GM21528 (cell line): Measurements from ENCODE around the gene PTPRD.
"Not testable (repeated sequence)": the region's sequence is repeated elsewhere in the genome, so short reads cannot be mapped to it uniquely, and the experiment has no call there.

Experiments used
- ATAC-seq: cut with Tn5 transposase; IDR thresholded peaks from one replicate; pipeline ENCODE4 v1.9.1; 2021; ENCODE audit warnings: mild to moderate bottlenecking, moderate library complexity; ENCODE audit not compliant: unreplicated experiment, low FRiP score

PTPRD gene

GRCh38 chr9:10488937-10489336 is 123.9 kb downstream of the PTPRD start:
- ATAC-seq = no peak

- ATAC-seq = no peak
These were observed 133.6 kb downstream of the PTPRD start for GRCh38 chr9:10479172-10479571.

GRCh38 chr9:10449201-10449617 is 163.6 kb downstream of the PTPRD start:
- not testable (repeated sequence) for ATAC-seq

- no peak for ATAC-seq
These were observed 165.8 kb downstream of the PTPRD start for GRCh38 chr9:10447036-10447435.

- no peak for ATAC-seq
These were observed 169.0 kb downstream of the PTPRD start for GRCh38 chr9:10443868-10444204.

GRCh38 chr9:10443181-10443867 is 169.5 kb downstream of the PTPRD start:
- no peak for ATAC-seq

- no peak for ATAC-seq
These were observed 173.8 kb downstream of the PTPRD start for GRCh38 chr9:10438955-10439354.

GRCh38 chr9:10436756-10437155 is 176.0 kb downstream of the PTPRD start:
- no peak for ATAC-seq

- no peak for ATAC-seq
These were observed 178.4 kb downstream of the PTPRD start for GRCh38 chr9:10434412-10434811.

GRCh38 chr9:10411272-10411671 is 201.5 kb downstream of the PTPRD start:
- no peak for ATAC-seq

- ATAC-seq = no peak
These were observed 209.5 kb downstream of the PTPRD start for GRCh38 chr9:10403283-10403682.

GRCh38 chr9:10396615-10397014 is 216.2 kb downstream of the PTPRD start:
- ATAC-seq = no peak

- ATAC-seq = no peak
These were observed 225.5 kb downstream of the PTPRD start for GRCh38 chr9:10387282-10387681.

GRCh38 chr9:10371824-10372223 is 241.0 kb downstream of the PTPRD start:
- ATAC-seq = no peak

GRCh38 chr9:10366171-10366779 is 246.5 kb downstream of the PTPRD start:
- ATAC-seq = peak; percentile 81

GRCh38 chr9:10354591-10354990 is 258.2 kb downstream of the PTPRD start:
- no peak for ATAC-seq

- not testable (repeated sequence) for ATAC-seq
These were observed 267.2 kb downstream of the PTPRD start for GRCh38 chr9:10345621-10346020.

- no peak for ATAC-seq
These were observed 271.7 kb downstream of the PTPRD start for GRCh38 chr9:10341057-10341456.

GRCh38 chr9:10339152-10339551 is 273.6 kb downstream of the PTPRD start:
- ATAC-seq = no peak

- ATAC-seq = no peak
These were observed 281.6 kb downstream of the PTPRD start for GRCh38 chr9:10331157-10331556.

GRCh38 chr9:10282084-10282483 is 330.7 kb downstream of the PTPRD start:
- no peak for ATAC-seq

GRCh38 chr9:10274988-10275387 is 337.8 kb downstream of the PTPRD start:
- no peak for ATAC-seq
